Stimulated activated CD4-positive, alpha-beta T cell treated with anti-CD3 and anti-CD28 coated beads, Interleukin-15, amount 100 ng/mL, for 24 hours (primary cell): ENCODE data around the gene SFXN4.
"Not testable (repeated sequence)": the region's sequence is repeated elsewhere in the genome, so short reads cannot be mapped to it uniquely, and the experiment has no call there.

Experiments
- DNase-seq: peaks from one replicate; pipeline ENCODE4 v3.0.0-alpha.2; 2020

SFXN4 gene

GRCh38 chr10:119138346-119139306 is 26.9 kb downstream of the SFXN4 start:
- no peak for DNase-seq

- DNase-seq = not testable (repeated sequence)
These were observed 27.6 kb downstream of the SFXN4 start for GRCh38 chr10:119137878-119138277.

- no peak for DNase-seq
These were observed 29.4 kb downstream of the SFXN4 start for GRCh38 chr10:119136084-119136483.

- DNase-seq = no peak
These were observed 30.0 kb downstream of the SFXN4 start for GRCh38 chr10:119135513-119135881.

- peak; percentile 67 for DNase-seq
These were observed 31.6 kb downstream of the SFXN4 start for GRCh38 chr10:119133949-119134348.

GRCh38 chr10:119132521-119133345 is 32.8 kb downstream of the SFXN4 start:
- no peak for DNase-seq

- DNase-seq = peak; percentile 60
These were observed 33.8 kb downstream of the SFXN4 start for GRCh38 chr10:119131512-119132240.

GRCh38 chr10:119129721-119130120 is 35.8 kb downstream of the SFXN4 start:
- DNase-seq = no peak

GRCh38 chr10:119125942-119126341 is 39.6 kb downstream of the SFXN4 start:
- no peak for DNase-seq

- DNase-seq = no peak
These were observed 44.6 kb downstream of the SFXN4 start for GRCh38 chr10:119120875-119121274.

GRCh38 chr10:119120413-119120867 is 45.1 kb downstream of the SFXN4 start:
- DNase-seq = no peak

GRCh38 chr10:119119400-119119799 is 46.1 kb downstream of the SFXN4 start:
- DNase-seq = no peak

GRCh38 chr10:119118231-119118630 is 47.3 kb downstream of the SFXN4 start:
- no peak for DNase-seq

GRCh38 chr10:119116326-119116951 is 49.1 kb downstream of the SFXN4 start:
- DNase-seq = no peak

- DNase-seq = no peak
These were observed 49.6 kb downstream of the SFXN4 start for GRCh38 chr10:119115926-119116325.

- no peak for DNase-seq
These were observed 51.5 kb downstream of the SFXN4 start for GRCh38 chr10:119113751-119114732.

- DNase-seq = no peak
These were observed 53.5 kb downstream of the SFXN4 start for GRCh38 chr10:119112056-119112455.

- DNase-seq = not testable (repeated sequence)
These were observed 57.7 kb downstream of the SFXN4 start for GRCh38 chr10:119107771-119108170.

- DNase-seq = not testable (repeated sequence)
These were observed 58.4 kb downstream of the SFXN4 start for GRCh38 chr10:119107106-119107505.

GRCh38 chr10:119105899-119106298 is 59.6 kb downstream of the SFXN4 start:
- DNase-seq = not testable (repeated sequence)

GRCh38 chr10:119105155-119105554 is 60.4 kb downstream of the SFXN4 start:
- no peak for DNase-seq
